K562 (cell line): ENCODE results near the gene GMDS. TPM values are rescaled to one million over a fixed set of nuclear protein-coding genes. Genes with fewer than 3 reads are reported as not detected.

ENCODE experiments used
- ATAC-seq: fragments of 200-7000 bp; cut with Tn5 transposase; 3 replicates; pipeline ENCODE4 v1.9.1; 2020; ENCODE audit warnings: moderate library complexity
- BruUV-seq: library from RNA; stranded (reverse); fragments of 400-500 nt; replicated peaks from 2 replicates; lab custom pipeline; 2021; lab: Mats Ljungman, UMichigan
- CTCF ChIA-PET: fragments of 300-600 bp; formaldehyde crosslinking; extraction: SDS; loops from one replicate; lab custom pipeline; 2021; ENCODE audit warnings: low intra/inter-chr PET ratio; lab: Yijun Ruan, JAX
- POLR2A ChIA-PET: fragments of 300-600, 350-650 bp; sonication (Branson Sonifier 250); formaldehyde crosslinking; extraction: SDS; loops from one replicate; lab custom pipeline; 2021; ENCODE audit warnings: antibody characterized with exemption, inconsistent platforms; lab: Yijun Ruan, JAX
- DNase-seq, 4 experiments: peaks; one replicate each; pipeline versions ENCODE4 v3.0.0 to v3.0.0-alpha.2; 2011 to 2018; ENCODE audit warnings: low spot score in 3 of 4, mixed read lengths in 3 of 4; ENCODE audit errors: extremely low read depth in 1 of 4
- FAIRE-seq: peaks from 2 replicates; lab custom pipeline; 2011; peaks lifted over from hg19 to GRCh38; lab: Jason Lieb, UNC
- H2AFZ ChIP-seq: 2 replicates; pipeline ENCODE4 v1.6.0; 2011; ENCODE audit warnings: low read depth, low read length, control low read depth, inconsistent platforms
- H3K27ac ChIP-seq: fragments of 200-600 bp; 3 replicates; pipeline ENCODE4 v1.8.0; 2011; ENCODE audit warnings: low read depth, mild to moderate bottlenecking, control low read depth, inconsistent platforms, low read length, moderate library complexity, mixed read lengths; ENCODE audit errors: extremely low read depth
- H3K27me3 ChIP-seq, 2 experiments: fragments of 300-600 bp in 1 of 2; 2 replicates in 1 of 2; 3 replicates in 1 of 2; pipeline versions ENCODE4 v1.6.0 to v1.8.0; 2011; ENCODE audit warnings: inconsistent platforms in 2 of 2, low read length in 2 of 2, mild to moderate bottlenecking in 1 of 2, mixed read lengths in 1 of 2, moderate library complexity in 1 of 2; ENCODE audit not compliant: control insufficient read depth in 2 of 2, insufficient read depth in 2 of 2
- H3K36me3 ChIP-seq: fragments of 300-600 bp; 3 replicates; pipeline ENCODE4 v1.8.0; 2011; ENCODE audit warnings: mild to moderate bottlenecking, low read length, inconsistent platforms; ENCODE audit not compliant: control insufficient read depth, insufficient read depth
- H3K4me1 ChIP-seq, 2 experiments: fragments of 200-600 bp in 1 of 2; replicated peaks in 1 of 2; 2 replicates in 1 of 2; 3 replicates in 1 of 2; pipeline versions ENCODE4 v1.5.1 to v1.8.0; 2011; ENCODE audit warnings: inconsistent platforms in 2 of 2, low read length in 2 of 2, mild to moderate bottlenecking in 1 of 2, mixed read lengths in 1 of 2, moderate library complexity in 1 of 2; ENCODE audit not compliant: control insufficient read depth in 2 of 2, insufficient read depth in 2 of 2
- H3K4me2 ChIP-seq: 2 replicates; pipeline ENCODE4 v1.6.1; 2011; ENCODE audit warnings: low read length, control low read depth, inconsistent platforms, mixed read lengths; ENCODE audit not compliant: insufficient read depth
- H3K4me3 ChIP-seq: fragments of 200-600 bp; sonication (generic), shearing (Covaris generic); 2 replicates; pipeline ENCODE4 v1.5.1; 2016; ENCODE audit warnings: control low read depth, inconsistent platforms
- H3K79me2 ChIP-seq: fragments of 200-600 bp; 3 replicates; pipeline ENCODE4 v1.8.0; 2011; ENCODE audit warnings: low read length, inconsistent platforms; ENCODE audit not compliant: control insufficient read depth, insufficient read depth
- H3K9ac ChIP-seq, 2 experiments: 2 replicates each; pipeline versions ENCODE4 v1.6.0 to v1.6.1; 2011; ENCODE audit warnings: low read depth in 2 of 2, low read length in 2 of 2, control low read depth in 1 of 2, inconsistent platforms in 1 of 2, mild to moderate bottlenecking in 1 of 2, mixed read lengths in 1 of 2; ENCODE audit not compliant: insufficient read depth in 1 of 2
- H3K9me1 ChIP-seq: one replicate; pipeline ENCODE4 v1.6.0; 2011; ENCODE audit warnings: inconsistent platforms, mild to moderate bottlenecking, low read length, moderate library complexity; ENCODE audit not compliant: control insufficient read depth, insufficient read depth
- H3K9me3 ChIP-seq: replicated peaks from 2 replicates; pipeline ENCODE4 v1.5.1; 2011; ENCODE audit warnings: low read depth, low read length, inconsistent platforms; ENCODE audit not compliant: control insufficient read depth, insufficient read depth
- H4K20me1 ChIP-seq: replicated peaks from 2 replicates; pipeline ENCODE4 v1.6.1; 2011; ENCODE audit warnings: low read length, inconsistent platforms, mixed read lengths; ENCODE audit not compliant: control insufficient read depth, insufficient read depth
- BMI1 ChIP-seq: fragments of 150-350 bp; IDR thresholded peaks from 2 replicates; pipeline ENCODE4 v1.6.1; 2014; ENCODE audit warnings: low read length
- CBX8 ChIP-seq: fragments of 200-600 bp; sonication (generic); IDR thresholded peaks from 2 replicates; pipeline ENCODE4 v1.6.1; 2012; ENCODE audit warnings: borderline replicate concordance, mixed run types, low read depth, mild to moderate bottlenecking, moderate library complexity, mixed read lengths, low read length, control low read depth, inconsistent platforms; ENCODE audit not compliant: poor library complexity, severe bottlenecking; ENCODE audit errors: extremely low read depth
- WGBS: fragments of 100-300 bp; shearing (Covaris generic); methylation state at CpG from one replicate; pipeline ENCODE4 v1.1.6; 2016; ENCODE audit warnings: low coverage, mixed read lengths; ENCODE audit not compliant: insufficient coverage; ENCODE audit errors: missing lambda C conversion rate; 5-methylcytosine and 5-hydroxymethylcytosine counted together
- in situ Hi-C: fragments of 300-500 bp; cut with MboI; formaldehyde crosslinking; loops from 4 replicates; pipeline ENCODE4 v1.15.0; 2018; ENCODE audit warnings: inconsistent platforms, mixed read lengths
- intact Hi-C: fragments of 100-400 bp; cut with micrococcal nuclease; formaldehyde crosslinking; loops from 2 replicates; pipeline ENCODE4 v1.14.2; 2022
- polyA plus RNA-seq, 8 experiments: library from polyadenylated mRNA; depleted of rRNA in 4 of 8; stranded (reverse) in 5 of 8; unstranded in 3 of 8; fragments of >200 nt; fragmentation: Nextera tagmentation in 2 of 8; fragmentation: Illumina TruSeq in 1 of 8; extraction: Ambion mirVana in 2 of 8; extraction: Trizol in 1 of 8; gene quantifications; 2 replicates each; pipeline versions ENCODE4 v1.2.1 to v1.2.3, GENCODE V29; 2011 to 2014; ENCODE audit warnings: inconsistent platforms in 1 of 8, missing spikeins in 1 of 8
- total RNA-seq, 7 experiments: library from RNA; depleted of rRNA in 6 of 7; stranded (reverse); fragments of >200 nt in 6 of 7; fragmentation: Illumina TruSeq in 2 of 7; extraction: Trizol in 2 of 7; gene quantifications; 2 replicates each; pipeline versions ENCODE4 v1.2.1 to v1.2.3, GENCODE V29; 2011 to 2021; ENCODE audit warnings: low replicate concordance in 1 of 7
- TF ChIP-seq, protein P1 (sequence below): fragments of 200-800 bp; sonication (Bioruptor generic); IDR thresholded peaks from 2 replicates; pipeline ENCODE4 v1.6.1; 2017; ENCODE audit warnings: missing genetic modification characterization, missing compliant biosample characterization

Gene GMDS
- total and polyA plus RNA-seq, 9 of the 15 experiments (the other 6 are each of a cell fraction or from before 2014, with no cell fraction given): 0.48 to 31.8 (median 13.4) TPM

DNA sequence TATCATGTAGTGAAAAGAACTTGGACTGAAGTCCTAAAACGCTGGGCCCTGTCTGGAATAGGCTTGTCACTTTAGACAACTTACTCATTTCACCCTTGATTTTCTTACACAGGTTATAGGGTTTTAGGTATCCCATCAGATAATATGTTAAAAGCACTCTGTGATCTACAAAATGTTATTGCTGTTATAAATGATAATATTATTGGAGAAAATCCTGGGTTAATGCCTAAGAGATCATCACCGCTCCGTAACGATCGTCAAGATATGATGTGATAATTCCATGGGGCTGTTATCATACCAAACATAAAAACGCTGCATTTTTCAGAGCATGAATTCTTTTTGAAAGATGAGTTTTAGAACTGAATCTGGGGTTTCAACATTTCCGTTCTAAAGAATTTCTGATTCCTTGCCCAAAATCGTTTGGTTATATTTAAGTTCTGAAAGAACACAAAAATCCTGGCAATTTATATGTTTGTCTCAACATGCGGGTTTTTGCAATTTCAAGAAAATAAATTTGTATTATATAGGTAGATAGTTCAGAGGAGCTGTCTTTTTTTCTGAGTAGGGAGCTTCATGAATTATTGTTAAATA, 480.9 kb downstream of the GMDS start:
- TF ChIP-seq, protein P1, sequence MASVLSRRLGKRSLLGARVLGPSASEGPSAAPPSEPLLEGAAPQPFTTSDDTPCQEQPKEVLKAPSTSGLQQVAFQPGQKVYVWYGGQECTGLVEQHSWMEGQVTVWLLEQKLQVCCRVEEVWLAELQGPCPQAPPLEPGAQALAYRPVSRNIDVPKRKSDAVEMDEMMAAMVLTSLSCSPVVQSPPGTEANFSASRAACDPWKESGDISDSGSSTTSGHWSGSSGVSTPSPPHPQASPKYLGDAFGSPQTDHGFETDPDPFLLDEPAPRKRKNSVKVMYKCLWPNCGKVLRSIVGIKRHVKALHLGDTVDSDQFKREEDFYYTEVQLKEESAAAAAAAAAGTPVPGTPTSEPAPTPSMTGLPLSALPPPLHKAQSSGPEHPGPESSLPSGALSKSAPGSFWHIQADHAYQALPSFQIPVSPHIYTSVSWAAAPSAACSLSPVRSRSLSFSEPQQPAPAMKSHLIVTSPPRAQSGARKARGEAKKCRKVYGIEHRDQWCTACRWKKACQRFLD (CRISPR knock-in tag): no peak
- 0 out of 2 replicates have a peak, but pooled peaks have one; percentile 53 for TF ChIP-seq BMI1
- TF ChIP-seq CBX8: peak; percentile 84
- in situ Hi-C loops: no loop called here
- H3K9me1 ChIP-seq: no peaks in the 10 kb centered on the region
- H3K4me1 ChIP-seq: no peaks in the 10 kb centered on the region
- ATAC-seq: no peak
- no peaks in the 10 kb centered on the region for H3K36me3 ChIP-seq
- H3K79me2 ChIP-seq: no peaks in the 10 kb centered on the region
- no peak overlapping the region for H3K9ac ChIP-seq
- POLR2A ChIA-PET: interaction anchor here (0.6 kb wide), 1 partner anchor 98 kb away, joined by 3 read pairs; no protein-coding TSS in a partner anchor
- H3K27me3 ChIP-seq: peaks cover 18 to 39% of the 10 kb centered on the region in 2 experiments; a peak in 4 of 5 replicates
- no peak overlapping the region for H2AFZ ChIP-seq
- H4K20me1 ChIP-seq: no peaks in the 10 kb centered on the region
- H3K4me3 ChIP-seq: no peak overlapping the region
- no TSS peak for BruUV-seq
- H3K4me2 ChIP-seq: no peak overlapping the region
- no peak for DNase-seq
- no peak overlapping the region for H3K27ac ChIP-seq
- CTCF ChIA-PET: no interaction called here
- FAIRE-seq: no peak
- WGBS: 33% methylated on average over 9 of the region's 9 CpGs
- no peaks in the 10 kb centered on the region for H3K9me3 ChIP-seq
- intact Hi-C loops: no loop called here
